NCI-H187 (cell line): Measurements from ENCODE around the gene DOCK1.

ENCODE experiments used
- DNase-seq, 2 experiments: peaks; one replicate each; lab custom pipeline; 2025; lab: John Stamatoyannopoulos, UW

The DOCK1 gene

DNA sequence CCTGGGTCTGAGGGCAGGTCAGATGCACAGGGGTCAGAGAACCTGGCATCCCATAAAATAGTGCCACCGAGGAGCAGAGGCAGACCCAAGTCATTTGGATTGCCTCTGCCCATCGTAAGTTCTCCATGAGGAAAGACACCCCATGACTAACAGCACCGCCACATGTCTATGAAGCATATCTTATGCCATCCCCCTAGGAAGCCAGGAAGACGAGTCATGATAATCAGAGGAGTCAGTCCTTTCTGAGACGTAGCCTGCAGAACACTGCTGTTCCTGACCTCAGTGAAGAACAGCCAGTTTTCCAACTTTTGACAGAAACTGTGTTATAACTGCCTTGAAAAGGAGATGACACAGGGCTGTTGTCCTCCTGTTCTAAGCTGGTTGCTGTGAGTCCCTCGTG, 239.9 kb downstream of the DOCK1 start:
- DNase-seq: no peak

DNA sequence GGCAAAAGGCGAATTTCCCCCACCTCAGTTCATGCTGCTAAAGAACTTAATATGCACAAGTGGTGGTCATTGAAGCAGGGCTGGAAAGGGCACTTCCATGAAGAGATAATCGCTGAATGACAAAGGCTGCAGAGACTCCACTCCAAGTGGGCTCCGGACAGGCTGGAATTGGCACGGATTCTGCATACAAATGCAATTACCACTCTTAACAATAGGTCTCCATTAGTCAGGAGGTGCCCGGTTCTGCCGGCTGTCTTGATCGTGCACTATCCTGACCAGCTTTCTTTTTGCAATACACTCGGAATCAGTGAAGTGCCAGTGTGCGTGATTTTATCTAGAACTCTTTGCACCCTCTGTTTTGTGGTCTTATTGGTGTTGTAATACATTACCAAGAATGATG, 241.4 kb downstream of the DOCK1 start:
- no peak for DNase-seq

DNA sequence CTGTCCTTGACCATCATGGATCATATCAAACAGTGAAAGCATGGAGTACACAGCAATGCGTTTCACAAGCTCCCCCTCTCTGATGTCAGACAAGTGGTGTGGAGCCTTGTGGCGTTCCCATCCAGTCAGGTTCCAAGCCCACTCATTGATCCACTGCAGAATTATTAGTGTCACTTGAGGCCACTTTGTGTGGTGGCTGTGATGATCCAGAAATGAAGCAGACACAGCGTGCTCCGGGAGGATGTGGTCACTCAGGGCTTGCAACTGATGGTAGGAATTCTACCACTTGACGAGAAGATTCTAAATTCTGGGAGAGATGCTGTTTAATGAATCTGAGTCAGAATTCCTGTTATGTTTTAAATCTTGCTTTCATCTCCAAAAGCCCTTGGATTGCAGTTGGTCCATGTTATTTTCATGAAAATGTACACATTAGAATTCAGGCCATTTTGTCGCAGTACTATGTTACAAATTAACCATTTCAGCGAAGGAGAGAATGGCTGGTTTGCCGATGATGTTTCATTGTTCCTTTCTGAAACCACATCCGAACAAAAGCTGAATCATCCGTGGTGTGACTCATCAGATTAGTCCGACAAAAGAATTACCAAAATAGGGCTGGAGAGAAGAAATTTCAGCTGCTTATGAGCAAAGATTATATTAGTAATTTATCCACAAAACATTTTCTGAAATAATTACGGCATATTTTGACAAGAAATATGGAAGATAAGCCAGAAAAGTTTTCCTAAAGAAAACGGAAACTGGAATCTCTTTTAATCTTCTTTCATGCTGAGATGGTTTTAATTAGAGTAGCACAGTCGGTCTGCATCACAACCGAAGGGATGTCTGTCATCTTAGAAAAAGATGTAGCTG, 243.1 kb downstream of the DOCK1 start:
- no peak for DNase-seq

DNA sequence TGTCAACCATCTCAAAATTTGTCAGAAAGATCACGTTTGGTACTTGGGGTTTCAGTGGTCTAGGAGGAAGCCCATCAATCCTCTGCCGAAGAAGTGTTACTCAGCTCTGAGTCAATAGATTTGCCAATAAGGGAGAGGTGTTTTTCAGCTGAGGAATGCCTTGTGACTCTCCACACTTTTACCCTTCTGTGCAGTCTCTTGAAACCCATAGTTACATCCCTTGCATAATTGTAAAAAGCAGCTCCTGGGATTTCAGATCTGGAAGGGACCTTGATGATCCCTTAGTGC, 243.6 kb downstream of the DOCK1 start:
- DNase-seq: no peak

DNA sequence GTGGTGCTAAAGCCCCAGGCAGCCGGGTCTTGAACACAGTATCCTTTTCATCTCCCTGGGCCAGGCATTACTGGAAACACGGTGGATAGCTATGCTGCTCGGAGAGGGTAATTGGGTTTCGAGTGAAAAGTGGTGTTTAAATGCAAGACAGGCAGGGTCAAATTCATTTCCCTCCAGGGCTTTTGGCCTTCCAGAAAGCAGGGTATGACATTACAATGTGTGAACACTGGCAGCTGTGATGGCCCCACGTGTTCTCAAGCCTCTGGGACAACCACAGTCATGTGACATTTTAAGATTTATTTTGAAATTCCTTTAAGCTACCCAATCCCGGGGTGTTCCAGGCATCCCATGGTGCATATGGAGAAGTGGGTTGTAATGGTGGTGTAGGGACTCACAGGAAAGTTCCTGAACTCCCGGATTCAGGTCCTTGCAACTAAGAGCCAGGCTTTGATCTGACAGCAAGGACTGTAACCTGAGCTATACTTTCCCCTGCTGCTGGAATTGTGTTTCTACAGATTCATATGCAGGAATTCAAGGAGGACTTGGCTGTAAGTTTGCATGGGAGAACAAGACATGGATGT, 244.4 kb downstream of the DOCK1 start:
- DNase-seq: no peak

- no peak for DNase-seq
These were observed 244.9 kb downstream of the DOCK1 start for GRCh38 chr10:127150136-127150535.

DNA sequence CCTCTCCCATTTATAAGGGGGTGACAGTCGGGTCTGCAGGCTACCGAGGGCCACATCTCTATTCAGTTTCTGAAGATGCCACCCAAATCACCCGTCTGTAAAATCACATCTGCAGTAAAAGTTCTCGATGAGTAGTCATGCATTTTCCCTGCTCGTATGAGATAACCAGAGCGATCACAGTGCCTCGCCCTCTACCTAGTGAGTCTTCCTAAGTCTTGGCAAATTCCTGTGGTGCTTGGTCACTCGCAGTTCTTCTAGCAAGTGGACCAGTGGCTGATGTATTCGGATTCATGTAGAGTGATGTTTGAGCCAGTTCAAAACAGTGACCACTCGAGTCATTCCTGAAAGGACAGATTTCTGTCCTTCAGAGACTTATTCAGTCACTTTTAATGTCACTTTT, 246.3 kb downstream of the DOCK1 start:
- DNase-seq: no peak

- DNase-seq: no peak
These were observed 246.9 kb downstream of the DOCK1 start for GRCh38 chr10:127151981-127152699.

GRCh38 chr10:127153181-127153580, 248.0 kb downstream of the DOCK1 start:
- no peak for DNase-seq

DNA sequence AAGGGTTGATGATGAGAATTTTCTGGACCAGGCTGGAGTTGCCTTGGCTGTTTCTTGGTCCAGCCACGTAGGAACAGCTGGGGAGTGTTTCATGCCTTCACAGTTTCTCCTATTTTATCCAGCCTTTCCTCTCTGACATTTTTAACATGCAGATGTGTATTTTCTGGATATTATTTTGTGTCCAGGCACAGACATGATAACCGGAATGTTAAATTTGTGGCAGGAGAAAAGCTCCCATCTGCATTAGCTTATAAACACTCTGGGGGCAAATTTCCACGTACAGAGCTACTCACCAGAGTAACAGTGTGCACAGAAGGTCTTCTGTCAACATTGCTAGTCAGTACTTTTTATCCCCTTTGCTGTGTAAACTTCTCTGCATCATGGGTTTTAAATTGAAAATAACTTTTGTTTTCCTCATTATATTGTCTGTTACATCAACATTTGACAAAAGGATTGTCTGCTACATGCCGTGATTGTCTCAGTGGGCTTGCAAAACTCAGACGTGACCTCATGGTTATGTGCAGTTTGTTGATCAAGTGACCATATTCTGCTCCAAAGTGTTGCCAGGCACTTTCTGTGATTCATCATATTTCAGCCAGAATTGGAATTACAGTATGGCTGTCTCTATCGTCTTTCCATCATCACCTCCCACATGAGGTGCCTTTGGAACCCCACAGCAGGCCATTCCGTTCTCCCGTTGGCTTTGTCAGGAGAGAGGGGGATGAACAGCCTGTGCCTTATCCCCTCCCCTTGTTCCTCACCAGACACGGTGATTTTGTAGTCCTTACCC, 249.8 kb downstream of the DOCK1 start:
- DNase-seq: no peak

- DNase-seq: no peak
These were observed 251.9 kb downstream of the DOCK1 start for GRCh38 chr10:127157089-127157488.

DNA sequence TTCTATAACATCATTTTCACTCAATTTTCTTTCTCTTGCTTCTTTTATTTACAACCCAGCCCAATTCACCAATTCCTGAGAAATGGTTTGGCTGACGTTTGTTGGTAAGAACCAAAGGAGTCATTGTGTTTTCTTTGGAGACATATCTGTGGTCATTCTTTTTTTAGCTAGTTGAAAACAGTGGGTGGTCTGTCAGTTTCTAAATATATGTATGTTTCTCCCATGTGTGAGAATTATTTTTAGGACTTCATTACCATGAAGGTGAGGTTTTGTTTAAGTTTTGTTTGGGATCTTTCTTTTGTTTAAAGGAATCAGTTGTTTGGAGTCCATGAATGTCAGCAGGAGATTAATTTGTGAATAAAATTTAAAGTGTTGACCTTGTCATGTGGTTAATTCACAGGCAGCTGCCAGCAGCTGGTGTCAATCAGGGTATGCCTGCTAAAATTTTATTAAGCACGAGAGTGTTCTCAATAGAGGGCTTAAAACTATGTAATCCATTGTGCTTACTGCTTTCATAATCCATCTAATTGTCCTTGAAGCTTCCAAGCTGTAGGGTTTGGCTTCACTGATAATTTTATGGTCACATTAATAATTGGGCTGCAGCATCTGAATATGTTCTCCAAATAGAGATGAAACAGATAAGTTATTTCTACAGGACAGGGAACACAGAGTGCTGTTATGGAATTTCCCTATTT, 252.4 kb downstream of the DOCK1 start:
- DNase-seq: no peak

DNA sequence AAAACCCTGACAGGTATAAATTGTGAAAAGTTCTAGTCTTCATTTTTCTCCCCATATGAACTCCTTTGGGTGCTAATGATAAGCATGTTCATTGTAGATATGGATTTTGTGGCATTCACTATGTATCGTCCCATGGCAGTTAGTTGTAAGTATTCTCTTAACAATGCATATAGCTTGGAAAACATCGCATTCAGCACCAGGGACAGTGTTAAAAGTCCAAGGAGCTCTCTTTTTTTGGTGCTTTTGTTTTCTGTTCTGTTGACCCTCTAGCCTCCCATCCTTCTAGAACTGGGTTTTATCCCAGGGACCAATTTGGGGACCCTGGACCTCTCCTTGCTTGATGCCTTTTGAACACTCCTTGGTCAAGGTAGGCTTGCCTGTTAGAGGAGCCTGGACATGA, 253.4 kb downstream of the DOCK1 start:
- no peak for DNase-seq

DNA sequence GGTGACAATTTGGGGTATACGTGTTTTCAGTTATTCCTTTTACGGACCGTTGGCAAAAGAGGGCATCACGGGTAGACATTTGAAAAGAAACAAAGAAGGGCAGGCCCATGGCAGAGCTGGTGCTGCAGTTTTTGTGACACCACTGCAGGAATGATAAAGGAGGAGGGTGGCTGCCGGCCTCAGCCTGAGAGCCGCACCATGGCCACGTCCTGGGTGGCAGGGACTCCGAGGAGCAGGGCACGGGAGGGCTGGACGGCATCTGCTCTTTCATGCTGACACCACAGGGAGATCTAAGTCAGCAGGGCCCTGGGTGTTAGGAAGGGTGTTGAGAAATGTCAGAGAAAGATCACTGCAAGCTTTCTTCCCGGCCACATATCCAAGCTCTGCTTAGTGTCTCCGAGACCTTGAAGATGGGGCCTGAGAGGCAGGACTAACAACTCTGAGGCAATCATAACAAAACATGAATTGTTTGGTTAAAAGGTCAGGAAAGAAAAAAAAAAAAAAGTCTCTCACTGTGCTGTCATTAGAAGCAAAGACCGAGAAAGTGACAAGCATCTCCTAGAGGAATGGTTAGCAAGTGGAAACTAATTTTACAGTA, 254.5 kb downstream of the DOCK1 start:
- no peak for DNase-seq

DNA sequence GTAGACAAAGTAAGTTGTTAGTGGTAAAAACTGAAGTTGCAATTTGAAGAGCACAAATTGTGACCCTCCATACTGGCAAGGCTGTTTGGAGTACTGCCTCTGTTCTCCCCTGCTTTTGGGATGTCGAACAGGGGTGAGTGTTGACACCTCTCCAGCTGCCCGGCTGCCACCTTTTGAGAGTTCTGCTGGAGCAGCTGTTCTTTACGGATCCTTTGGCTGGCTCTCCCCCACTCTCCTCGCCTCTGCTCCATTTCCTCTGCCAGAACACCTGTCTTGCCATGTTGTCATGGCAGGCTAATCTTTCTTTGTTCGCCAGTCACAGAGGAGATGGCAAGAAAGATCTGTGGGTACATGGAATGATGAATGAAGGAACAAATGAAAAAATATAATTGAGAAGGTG, 256.3 kb downstream of the DOCK1 start:
- no peak for DNase-seq

DNA sequence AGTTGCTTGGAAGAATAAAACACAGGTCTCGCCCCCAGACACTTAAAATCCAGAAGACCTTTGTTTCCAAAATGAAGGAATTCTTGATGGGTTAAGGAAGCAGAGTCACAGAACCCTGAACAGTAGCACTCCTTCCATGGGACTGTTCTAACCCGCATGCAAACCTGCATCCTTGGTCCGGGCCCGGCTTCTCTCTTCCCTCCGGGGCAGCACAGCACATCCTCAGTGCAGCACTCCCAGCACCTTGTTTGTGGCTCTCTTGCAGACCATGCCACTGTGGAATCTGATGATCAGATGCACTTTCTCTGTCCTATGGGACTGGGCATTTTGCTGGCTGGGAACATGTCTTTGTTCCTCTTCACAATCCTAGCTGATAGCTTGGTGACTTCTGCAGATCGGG, 257.6 kb downstream of the DOCK1 start:
- DNase-seq: no peak

GRCh38 chr10:127168261-127168660, 263.0 kb downstream of the DOCK1 start:
- DNase-seq: no peak

- no peak for DNase-seq
These were observed 269.6 kb downstream of the DOCK1 start for GRCh38 chr10:127174866-127175265.

GRCh38 chr10:127175357-127176110, 270.3 kb downstream of the DOCK1 start:
- DNase-seq: no peak

GRCh38 chr10:127176649-127177048, 271.4 kb downstream of the DOCK1 start:
- DNase-seq: no peak
